Liver (tissue), 9 donors: ENCODE results near the gene ZFP92. TPM values are rescaled to one million over a fixed set of nuclear protein-coding genes. Genes with fewer than 3 reads are reported as not detected.

ENCODE experiments used
- DNase-seq: peaks from one replicate; pipeline ENCODE4 v3.0.0-alpha.2; 2017; ENCODE audit warnings: low spot score
- H3K27ac ChIP-seq, 2 donors: one replicate each; pipeline ENCODE4 v1.7.0; 2013; ENCODE audit warnings: inconsistent platforms in 2 of 2, low read length in 2 of 2, control low read depth in 1 of 2, low read depth in 1 of 2, mild to moderate bottlenecking in 1 of 2
- H3K27me3 ChIP-seq, 4 donors: one replicate each; pipeline versions ENCODE4 v1.6.1 to v1.7.0; 2013; ENCODE audit warnings: low read length in 3 of 4, inconsistent platforms in 1 of 4, mild to moderate bottlenecking in 1 of 4, moderate library complexity in 1 of 4; ENCODE audit not compliant: control insufficient read depth in 4 of 4, insufficient read depth in 4 of 4
- H3K36me3 ChIP-seq, 4 donors: one replicate each; pipeline versions ENCODE4 v1.6.1 to v1.7.0; 2013; ENCODE audit warnings: low read length in 3 of 4, mild to moderate bottlenecking in 3 of 4, low read depth in 1 of 4, moderate library complexity in 1 of 4; ENCODE audit not compliant: control insufficient read depth in 4 of 4, insufficient read depth in 3 of 4
- H3K4me1 ChIP-seq, 4 donors: one replicate each; pipeline versions ENCODE4 v1.6.1 to v1.7.0; 2013; ENCODE audit warnings: low read length in 3 of 4, mild to moderate bottlenecking in 3 of 4, moderate library complexity in 1 of 4; ENCODE audit not compliant: control insufficient read depth in 4 of 4, insufficient read depth in 4 of 4
- H3K4me3 ChIP-seq, 3 donors: one replicate each; pipeline versions ENCODE4 v1.6.1 to v1.7.0; 2013; ENCODE audit warnings: low read length in 3 of 3, control low read depth in 1 of 3, low read depth in 1 of 3, mild to moderate bottlenecking in 1 of 3
- H3K9ac ChIP-seq, 2 donors: one replicate each; pipeline ENCODE4 v1.7.0; 2013; ENCODE audit warnings: low read length in 2 of 2, mild to moderate bottlenecking in 2 of 2, moderate library complexity in 2 of 2, control low read depth in 1 of 2, low read depth in 1 of 2
- H3K9me3 ChIP-seq, 4 donors: one replicate each; pipeline versions ENCODE4 v1.6.1 to v1.7.0; 2013; ENCODE audit warnings: low read length in 3 of 4; ENCODE audit not compliant: control insufficient read depth in 4 of 4
- ATF3 ChIP-seq: IDR thresholded peaks from 2 replicates; pipeline ENCODE4 v1.6.1; 2016; ENCODE audit warnings: antibody characterized with exemption
- CTCF ChIP-seq: fragments of 150-350 bp; IDR thresholded peaks from 2 replicates; pipeline ENCODE4 v1.5.1; 2017; ENCODE audit warnings: improper control_type of control experiment, low read depth, low read length; ENCODE audit not compliant: missing input control
- EGR1 ChIP-seq, 2 donors: IDR thresholded peaks; 2 replicates each; pipeline ENCODE4 v1.6.1; 2016 to 2018; ENCODE audit warnings: antibody characterized with exemption in 2 of 2, low read depth in 2 of 2
- FOXA1 ChIP-seq: IDR thresholded peaks from 2 replicates; pipeline ENCODE4 v1.6.1; 2016; ENCODE audit warnings: antibody characterized with exemption
- FOXA2 ChIP-seq: IDR thresholded peaks from 2 replicates; pipeline ENCODE4 v1.6.1; 2016; ENCODE audit warnings: antibody characterized with exemption
- GABPA ChIP-seq, 2 donors: IDR thresholded peaks in 1 of 2; conservative IDR thresholded peaks in 1 of 2; 2 replicates each; pipeline ENCODE4 v1.6.1; 2016; ENCODE audit warnings: antibody characterized with exemption in 2 of 2, mild to moderate bottlenecking in 1 of 2, moderate library complexity in 1 of 2
- HNF4A ChIP-seq, 2 donors: conservative IDR thresholded peaks; 2 replicates each; pipeline ENCODE4 v1.6.1; 2016; ENCODE audit warnings: antibody characterized with exemption in 2 of 2, mild to moderate bottlenecking in 2 of 2
- HNF4G ChIP-seq: IDR thresholded peaks from 2 replicates; pipeline ENCODE4 v1.6.1; 2016; ENCODE audit warnings: antibody characterized with exemption
- NR2F2 ChIP-seq: IDR thresholded peaks from 2 replicates; pipeline ENCODE4 v1.6.1; 2016; ENCODE audit warnings: antibody characterized with exemption
- RXRA ChIP-seq, 2 donors: IDR thresholded peaks; 2 replicates each; pipeline ENCODE4 v1.6.1; 2017 to 2018; ENCODE audit warnings: antibody characterized with exemption in 2 of 2, mild to moderate bottlenecking in 1 of 2
- SP1 ChIP-seq: IDR thresholded peaks from 2 replicates; pipeline ENCODE4 v1.6.1; 2018; ENCODE audit warnings: antibody characterized with exemption, mild to moderate bottlenecking
- TAF1 ChIP-seq: conservative IDR thresholded peaks from 2 replicates; pipeline ENCODE4 v1.6.1; 2016; ENCODE audit warnings: antibody characterized with exemption, mild to moderate bottlenecking
- WGBS: extraction: QIAGEN DNeasy Blood & Tissue Kit; methylation state at CpG from one replicate; pipeline ENCODE4 v1.1.7; 2013; 5-methylcytosine and 5-hydroxymethylcytosine counted together
- polyA plus RNA-seq, 2 donors: library from polyadenylated mRNA; stranded (reverse) in 1 of 2; unstranded in 1 of 2; fragments of 200-250 nt in 1 of 2; fragments of >200 nt in 1 of 2; fragmentation: Nextera tagmentation in 1 of 2; extraction: Ambion mirVana in 1 of 2; gene quantifications; one replicate each; pipeline versions ENCODE4 v1.2.1 to v1.2.3, GENCODE V29; 2013 to 2015
- total RNA-seq, 2 donors: library from RNA; depleted of rRNA; stranded (reverse); fragments of >200 nt; gene quantifications; one replicate each; pipeline ENCODE4 v1.2.3, GENCODE V29; 2014
- TF ChIP-seq, protein P1 (sequence below): IDR thresholded peaks from 2 replicates; pipeline ENCODE4 v1.6.1; 2016; ENCODE audit warnings: antibody characterized with exemption
- TF ChIP-seq, protein P2 (sequence below): IDR thresholded peaks from 2 replicates; pipeline ENCODE4 v1.6.1; 2016; ENCODE audit warnings: antibody characterized with exemption, mild to moderate bottlenecking
- TF ChIP-seq, protein P3 (sequence below): IDR thresholded peaks from 2 replicates; pipeline ENCODE4 v1.6.1; 2016; ENCODE audit warnings: antibody characterized with exemption
- donor health status: healthy.
- donor health status: healthy.
- donor health status: healthy.
- donor health status: healthy.
- donor health status: healthy.

Gene ZFP92
- total and polyA plus RNA-seq, 4 donors: 0.24 to 1.3 (median 0.44) TPM

DNA sequence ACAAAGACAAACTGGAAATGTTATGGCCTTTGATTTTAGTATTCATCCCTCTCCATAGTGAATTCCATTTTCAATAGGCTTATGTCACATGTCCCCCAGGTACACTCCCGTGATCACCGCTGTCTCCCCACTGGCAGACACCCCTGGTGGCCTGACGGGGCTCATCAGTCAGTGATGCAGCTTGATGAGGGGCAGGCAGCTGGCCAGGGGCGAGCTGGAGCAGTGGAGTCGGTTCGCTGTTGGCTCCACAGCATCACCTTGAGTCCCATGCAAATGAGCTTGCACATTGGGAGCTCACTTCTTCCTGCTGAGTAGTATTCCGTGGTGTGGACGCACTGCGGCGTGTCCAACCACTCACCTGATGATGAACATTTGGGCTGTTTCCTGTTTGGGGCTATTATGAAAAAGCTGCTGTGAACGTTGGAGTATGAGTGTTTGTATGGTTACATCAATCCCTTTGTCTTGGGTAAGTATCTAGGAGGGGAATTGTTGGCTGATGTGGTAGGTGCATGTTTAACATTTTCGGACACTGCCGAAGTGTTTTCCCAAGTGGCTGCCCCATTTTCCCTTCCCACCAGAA lies 29.4 kb downstream of the ZFP92 start:
- Histone ChIP-seq H3K9ac (no peak overlapping the region), H3K9me3 (no peaks in the 10 kb centered on the region), H3K4me1 (no peaks in the 10 kb centered on the region), H3K27ac (no peak overlapping the region), H3K4me3 (no peak overlapping the region), H3K36me3 (no peaks in the 10 kb centered on the region), H3K27me3 (no peaks in the 10 kb centered on the region)
- DNase-seq: no peak
- TF ChIP-seq, protein P1, sequence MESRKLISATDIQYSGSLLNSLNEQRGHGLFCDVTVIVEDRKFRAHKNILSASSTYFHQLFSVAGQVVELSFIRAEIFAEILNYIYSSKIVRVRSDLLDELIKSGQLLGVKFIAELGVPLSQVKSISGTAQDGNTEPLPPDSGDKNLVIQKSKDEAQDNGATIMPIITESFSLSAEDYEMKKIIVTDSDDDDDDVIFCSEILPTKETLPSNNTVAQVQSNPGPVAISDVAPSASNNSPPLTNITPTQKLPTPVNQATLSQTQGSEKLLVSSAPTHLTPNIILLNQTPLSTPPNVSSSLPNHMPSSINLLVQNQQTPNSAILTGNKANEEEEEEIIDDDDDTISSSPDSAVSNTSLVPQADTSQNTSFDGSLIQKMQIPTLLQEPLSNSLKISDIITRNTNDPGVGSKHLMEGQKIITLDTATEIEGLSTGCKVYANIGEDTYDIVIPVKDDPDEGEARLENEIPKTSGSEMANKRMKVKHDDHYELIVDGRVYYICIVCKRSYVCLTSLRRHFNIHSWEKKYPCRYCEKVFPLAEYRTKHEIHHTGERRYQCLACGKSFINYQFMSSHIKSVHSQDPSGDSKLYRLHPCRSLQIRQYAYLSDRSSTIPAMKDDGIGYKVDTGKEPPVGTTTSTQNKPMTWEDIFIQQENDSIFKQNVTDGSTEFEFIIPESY: no peak
- no peak for TF ChIP-seq EGR1 (IDR thresholded peaks at IDR 0.05; ENCODE audit: low read depth in 2 of 2)
- no peak for TF ChIP-seq ATF3
- no peak for TF ChIP-seq GABPA (IDR thresholded peaks at IDR 0.05 in 1 of 2, conservative IDR thresholded peaks at IDR 0.05 in 1 of 2)
- TF ChIP-seq, protein P2, sequence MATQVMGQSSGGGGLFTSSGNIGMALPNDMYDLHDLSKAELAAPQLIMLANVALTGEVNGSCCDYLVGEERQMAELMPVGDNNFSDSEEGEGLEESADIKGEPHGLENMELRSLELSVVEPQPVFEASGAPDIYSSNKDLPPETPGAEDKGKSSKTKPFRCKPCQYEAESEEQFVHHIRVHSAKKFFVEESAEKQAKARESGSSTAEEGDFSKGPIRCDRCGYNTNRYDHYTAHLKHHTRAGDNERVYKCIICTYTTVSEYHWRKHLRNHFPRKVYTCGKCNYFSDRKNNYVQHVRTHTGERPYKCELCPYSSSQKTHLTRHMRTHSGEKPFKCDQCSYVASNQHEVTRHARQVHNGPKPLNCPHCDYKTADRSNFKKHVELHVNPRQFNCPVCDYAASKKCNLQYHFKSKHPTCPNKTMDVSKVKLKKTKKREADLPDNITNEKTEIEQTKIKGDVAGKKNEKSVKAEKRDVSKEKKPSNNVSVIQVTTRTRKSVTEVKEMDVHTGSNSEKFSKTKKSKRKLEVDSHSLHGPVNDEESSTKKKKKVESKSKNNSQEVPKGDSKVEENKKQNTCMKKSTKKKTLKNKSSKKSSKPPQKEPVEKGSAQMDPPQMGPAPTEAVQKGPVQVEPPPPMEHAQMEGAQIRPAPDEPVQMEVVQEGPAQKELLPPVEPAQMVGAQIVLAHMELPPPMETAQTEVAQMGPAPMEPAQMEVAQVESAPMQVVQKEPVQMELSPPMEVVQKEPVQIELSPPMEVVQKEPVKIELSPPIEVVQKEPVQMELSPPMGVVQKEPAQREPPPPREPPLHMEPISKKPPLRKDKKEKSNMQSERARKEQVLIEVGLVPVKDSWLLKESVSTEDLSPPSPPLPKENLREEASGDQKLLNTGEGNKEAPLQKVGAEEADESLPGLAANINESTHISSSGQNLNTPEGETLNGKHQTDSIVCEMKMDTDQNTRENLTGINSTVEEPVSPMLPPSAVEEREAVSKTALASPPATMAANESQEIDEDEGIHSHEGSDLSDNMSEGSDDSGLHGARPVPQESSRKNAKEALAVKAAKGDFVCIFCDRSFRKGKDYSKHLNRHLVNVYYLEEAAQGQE: no peak
- no peak for TF ChIP-seq NR2F2
- TF ChIP-seq FOXA2: no peak
- no peak for TF ChIP-seq CTCF
- TF ChIP-seq TAF1: no peak
- TF ChIP-seq FOXA1: no peak
- no peak for TF ChIP-seq HNF4G
- TF ChIP-seq, protein P3, sequence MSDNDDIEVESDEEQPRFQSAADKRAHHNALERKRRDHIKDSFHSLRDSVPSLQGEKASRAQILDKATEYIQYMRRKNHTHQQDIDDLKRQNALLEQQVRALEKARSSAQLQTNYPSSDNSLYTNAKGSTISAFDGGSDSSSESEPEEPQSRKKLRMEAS: no peak
- TF ChIP-seq RXRA (IDR thresholded peaks at IDR 0.05): no peak
- no peak for TF ChIP-seq HNF4A (conservative IDR thresholded peaks at IDR 0.05)
- 75% methylated on average over 13 of the region's 13 CpGs for WGBS

GRCh38 chrX:153441296-153441695 lies 30.0 kb downstream of the ZFP92 start:
- no peaks in the 10 kb centered on the region for H3K4me1 ChIP-seq
- H3K9ac ChIP-seq: no peak overlapping the region
- no peak overlapping the region for H3K4me3 ChIP-seq
- DNase-seq: no peak
- H3K36me3 ChIP-seq: no peaks in the 10 kb centered on the region
- no peaks in the 10 kb centered on the region for H3K27me3 ChIP-seq
- no peak overlapping the region for H3K27ac ChIP-seq
- H3K9me3 ChIP-seq: no peaks in the 10 kb centered on the region
- no peak for TF ChIP-seq HNF4G
- no peak for TF ChIP-seq GABPA (IDR thresholded peaks at IDR 0.05 in 1 of 2, conservative IDR thresholded peaks at IDR 0.05 in 1 of 2)
- no peak for TF ChIP-seq SP1
- no peak for TF ChIP-seq RXRA (IDR thresholded peaks at IDR 0.05)
- 69% methylated on average over 7 of the region's 7 CpGs for WGBS
